ENCODE data around the gene BICRA.

DNA sequence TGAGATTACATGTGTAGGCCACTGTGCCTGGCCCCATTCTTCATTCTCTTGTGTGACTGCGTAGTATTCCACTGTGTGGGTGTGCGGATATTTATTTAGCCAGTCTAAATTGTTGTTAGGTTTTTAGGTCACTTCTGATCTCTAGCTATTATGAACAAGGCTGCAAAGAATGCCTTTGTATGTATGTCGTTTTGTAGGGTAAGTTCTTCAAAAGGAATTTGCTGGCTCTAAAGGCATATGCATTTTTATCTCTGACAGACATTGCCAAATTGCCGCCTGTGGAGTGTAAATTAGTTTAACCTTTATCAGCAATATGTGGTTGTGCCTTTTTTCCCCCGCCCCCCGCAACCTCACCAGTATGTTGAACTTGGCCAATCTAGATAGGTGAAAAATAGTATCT is 74.0 kb downstream of the BICRA start:
- TF ChIP-seq CTBP1 (IDR thresholded peaks at IDR 0.05; ENCODE audit: borderline replicate concordance) (no peak), FOXA1 (IDR thresholded peaks at IDR 0.05) (no peak), SUZ12 (IDR thresholded peaks at IDR 0.05) (no peak), PKNOX1 (IDR thresholded peaks at IDR 0.05) (no peak)
